ENCODE data around the gene SYNPR.

GRCh38 chr3:63576846-63577245, 298.7 kb downstream of the SYNPR start:
- TF ChIP-seq CTCF (IDR thresholded peaks at IDR 0.05; ENCODE audit: low read depth, low read length) (no peak), POLR2A (IDR thresholded peaks at IDR 0.05; ENCODE audit: extremely low read depth, insufficient read length) (no peak)

Measured in NB4 (cell line).